Right cardiac atrium (tissue), 5 donors: ENCODE data around the gene VPS33A. TPM values are rescaled to one million over a fixed set of nuclear protein-coding genes. Genes with fewer than 3 reads are reported as not detected.

Source experiments
- ATAC-seq, 2 donors: fragments of 200-7000 bp; cut with Tn5 transposase; one replicate each; pipeline versions ENCODE4 v1.8.0 to v1.9.1; 2020; ENCODE audit warnings: moderate library complexity in 2 of 2, mild to moderate bottlenecking in 1 of 2
- DNase-seq, 3 donors: peaks; one replicate each; pipeline ENCODE4 v3.0.0-alpha.2; 2020
- H3K27ac ChIP-seq: one replicate; pipeline ENCODE4 v1.5.1; 2013; ENCODE audit warnings: mild to moderate bottlenecking, low read length, control low read depth, moderate library complexity
- H3K27me3 ChIP-seq: one replicate; pipeline ENCODE4 v1.6.1; 2013; ENCODE audit not compliant: control insufficient read depth, insufficient read depth
- H3K4me1 ChIP-seq: one replicate; pipeline ENCODE4 v1.6.1; 2013; ENCODE audit warnings: low read length; ENCODE audit not compliant: control insufficient read depth, insufficient read depth
- H3K4me3 ChIP-seq: one replicate; pipeline ENCODE4 v1.5.1; 2013; ENCODE audit warnings: low read length, control low read depth
- H3K9me3 ChIP-seq: one replicate; pipeline ENCODE4 v1.6.1; 2013; ENCODE audit warnings: low read length; ENCODE audit not compliant: control insufficient read depth
- WGBS: extraction: QIAGEN DNeasy Blood & Tissue Kit; methylation state at CpG from one replicate; pipeline ENCODE4 v1.1.7; 2013; 5-methylcytosine and 5-hydroxymethylcytosine counted together
- intact Hi-C, 4 donors: fragments of 100-400 bp; cut with DNase I; formaldehyde crosslinking; loops; one replicate each; pipeline versions ENCODE4 v1.11.0 to v1.14.0; 2022 to 2023
- long read RNA-seq, 4 donors: library from polyadenylated mRNA; unstranded; transcript quantifications; one replicate each; pipeline ENCODE4 v2.0.0, GENCODE V29; 2020 to 2021
- polyA plus RNA-seq: library from polyadenylated mRNA; stranded (reverse); fragments of 200-250 nt; gene quantifications from one replicate; pipeline ENCODE4 v1.2.3, GENCODE V29; 2013
- total RNA-seq, 4 donors: library from RNA; stranded (reverse); fragmentation: NEBNext Ultra II Directional; extraction: Animal tissue kit (Norgen Biotek cat#: 25700); gene quantifications; one replicate each; pipeline ENCODE4 v1.2.1, GENCODE V29; 2021
- donor health status: healthy with polysubstance abuse.
- donor health status: DM: no; HTN: yes; CAD: no.
- donor health status: DM: no; HTN: no; CAD: no.
- donor health status: DM: no; HTN: yes; CAD: no; lungs with severe emphysema.
- donor health status: DM: yes; HTN: yes; CAD: no.

The VPS33A gene
- total RNA-seq (10 to 100 TPM in 3 of 4 donors, 1 to 10 TPM in 1; 7.8 to 15.2 (median 12.7) TPM), polyA plus RNA-seq (7.3 TPM)
- long read RNA-seq, donor 1, full-length matches to known transcripts, result 24 of 36 reads
- long read RNA-seq, donor 1, partial matches to known transcripts, result 3 of 36 reads
- long read RNA-seq, donor 1, other reads (novel, unspliced or antisense), result 9 of 36 reads
- long read RNA-seq, donor 2, full-length matches to known transcripts, result 12 of 14 reads
- long read RNA-seq, donor 2, partial matches to known transcripts, result 2 of 14 reads
- long read RNA-seq, donor 2, other reads (novel, unspliced or antisense), result 0 of 14 reads
- long read RNA-seq, donor 3, full-length matches to known transcripts, result 58 of 69 reads
- long read RNA-seq, donor 3, partial matches to known transcripts, result 4 of 69 reads
- long read RNA-seq, donor 3, other reads (novel, unspliced or antisense), result 7 of 69 reads
- long read RNA-seq, donor 4, full-length matches to known transcripts, result 17 of 18 reads
- long read RNA-seq, donor 4, partial matches to known transcripts, result 0 of 18 reads
- long read RNA-seq, donor 4, other reads (novel, unspliced or antisense), result 1 of 18 reads

DNA sequence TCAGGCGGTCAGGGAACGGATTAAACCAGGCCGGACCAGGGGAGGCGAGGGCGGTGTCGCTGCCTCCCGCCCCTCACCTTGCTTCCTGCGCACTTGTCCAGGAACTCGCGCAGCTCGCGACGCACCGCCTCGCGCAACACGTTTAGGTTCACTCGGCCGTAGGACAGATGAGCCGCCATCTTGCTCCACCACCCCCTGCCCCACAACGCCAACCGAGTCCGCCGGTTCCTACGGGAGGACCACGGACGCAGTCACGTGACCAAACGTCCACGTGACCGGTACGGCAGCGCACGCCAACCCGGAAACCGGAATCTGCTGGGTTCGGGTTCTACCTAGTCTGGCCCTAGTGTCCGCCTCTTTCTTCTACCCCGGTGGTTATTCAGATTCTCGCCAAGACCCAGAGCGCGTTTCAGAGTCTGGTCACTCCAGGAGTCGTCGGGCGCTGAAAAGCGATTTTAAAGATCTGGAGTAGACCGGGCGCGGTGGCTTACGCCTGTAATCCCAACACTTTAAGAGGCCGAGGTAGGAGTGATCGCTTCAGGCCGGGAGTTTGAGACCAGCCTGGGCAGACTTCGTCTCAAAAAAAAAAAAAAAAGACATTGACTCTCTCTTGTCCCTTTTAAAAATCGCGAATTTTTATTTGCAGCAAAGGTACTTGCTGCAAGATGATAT lies at the start of gene VPS33A:
Gene VPS33A (minus strand): TSS at position 265 of the 672 bp plus-strand sequence. CDS start 86 bp downstream, at position 179.
- Histone ChIP-seq H3K4me3 (peak within 1 kb of the TSS; percentile 49), H3K4me1 (no peaks in the 10 kb centered on the region), H3K27me3 (no peaks in the 10 kb centered on the region), H3K9me3 (no peaks in the 10 kb centered on the region), H3K27ac (peak within 1 kb of the TSS; percentile 50)
- WGBS, result under 1% methylated on average over 56 of the region's 56 CpGs
- peak; percentile 97 to 99 for ATAC-seq
- intact Hi-C loops, result no loop called here
- peak; percentile 97 to 99 (median 99) for DNase-seq

DNA sequence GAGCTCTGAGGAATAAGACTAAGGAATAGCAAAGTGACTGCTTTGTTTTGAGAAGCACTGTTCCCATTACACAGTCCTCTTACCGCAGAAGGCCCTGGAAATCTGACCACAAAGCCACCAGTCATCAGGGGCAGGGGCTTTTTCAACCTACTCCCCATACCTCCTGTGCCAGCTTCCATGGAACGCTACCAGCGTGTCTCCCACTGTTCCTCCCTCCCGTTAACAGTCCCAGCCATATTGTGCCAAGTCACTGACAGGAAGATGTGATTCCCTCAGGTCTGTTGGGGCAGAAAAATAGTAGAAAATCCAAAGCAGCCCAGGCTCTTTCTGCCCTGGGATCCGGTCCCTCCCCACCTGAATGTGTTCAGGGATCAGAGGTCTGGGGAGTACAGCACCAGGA lies 46.6 kb upstream of the VPS33A start:
- Histone ChIP-seq H3K27me3 (no peaks in the 10 kb centered on the region), H3K9me3 (no peaks in the 10 kb centered on the region), H3K4me3 (no peak overlapping the region), H3K4me1 (no peaks in the 10 kb centered on the region), H3K27ac (no peak overlapping the region)
- no peak for ATAC-seq
- WGBS, result 93% methylated on average over 5 of the region's 5 CpGs
- no peak for DNase-seq
- intact Hi-C loops, result no loop called here

DNA sequence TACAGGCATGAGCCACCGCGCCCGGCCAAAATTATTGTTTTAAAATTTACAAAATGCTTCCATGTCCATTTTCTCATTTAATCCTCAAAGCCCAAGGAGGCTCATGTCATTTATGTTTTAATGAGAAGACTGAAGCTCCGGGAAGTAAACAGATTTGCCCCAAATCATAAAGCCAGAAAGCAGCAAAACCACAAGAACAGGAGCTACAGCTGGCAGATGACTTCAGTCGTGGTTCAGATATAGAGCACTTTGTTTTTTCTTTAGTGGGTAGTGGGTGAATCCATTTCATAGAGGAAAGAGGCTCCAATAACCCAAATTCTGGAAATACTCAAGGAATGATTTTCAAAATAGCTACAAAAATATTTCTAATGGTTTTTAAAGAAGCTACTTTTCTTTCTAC lies 45.4 kb upstream of the VPS33A start:
- DNase-seq (no peak), ATAC-seq (no peak)
- Histone ChIP-seq H3K9me3 (no peaks in the 10 kb centered on the region), H3K27ac (no peak overlapping the region), H3K4me1 (no peaks in the 10 kb centered on the region), H3K4me3 (no peak overlapping the region), H3K27me3 (no peaks in the 10 kb centered on the region)
- 91% methylated on average over 5 of the region's 5 CpGs for WGBS
- intact Hi-C loops, result no loop called here

DNA sequence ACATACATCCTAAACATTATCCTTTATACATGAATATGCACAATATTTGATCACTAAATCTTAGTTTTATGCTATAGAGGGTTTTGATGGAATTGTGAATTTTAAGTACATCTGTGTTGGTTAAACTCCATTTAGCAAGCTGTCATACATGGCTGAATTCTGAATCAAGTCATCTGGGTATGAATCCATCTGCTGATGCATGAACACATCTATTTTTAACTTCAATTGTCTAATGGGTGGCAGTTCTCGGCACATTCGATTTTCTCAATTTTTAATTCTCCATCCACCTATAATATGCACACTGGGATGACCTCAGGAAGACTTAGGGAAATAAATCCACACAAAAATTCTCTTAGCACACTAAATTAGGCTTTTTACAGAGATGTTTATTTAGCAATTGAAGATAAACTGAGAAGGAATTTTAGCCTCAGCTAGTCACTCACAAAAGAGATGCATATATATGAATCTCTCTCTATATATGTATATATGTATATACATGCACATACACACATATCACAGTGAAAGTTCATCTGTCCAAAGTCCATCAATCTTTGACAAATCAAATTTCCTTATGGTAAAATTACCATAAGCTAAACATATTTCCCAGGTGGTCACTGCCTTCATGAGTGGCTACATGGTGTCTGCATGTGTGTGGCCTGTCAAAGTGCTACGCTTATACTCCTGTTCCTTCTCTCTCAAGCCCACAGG lies 44.5 kb upstream of the VPS33A start:
- DNase-seq (no peak), ATAC-seq (no peak)
- Histone ChIP-seq H3K9me3 (no peaks in the 10 kb centered on the region), H3K4me1 (no peaks in the 10 kb centered on the region), H3K27ac (no peak overlapping the region), H3K27me3 (no peaks in the 10 kb centered on the region), H3K4me3 (no peak overlapping the region)
- intact Hi-C loops, result no loop called here
- WGBS, result 82% methylated on average over 3 of the region's 3 CpGs

DNA sequence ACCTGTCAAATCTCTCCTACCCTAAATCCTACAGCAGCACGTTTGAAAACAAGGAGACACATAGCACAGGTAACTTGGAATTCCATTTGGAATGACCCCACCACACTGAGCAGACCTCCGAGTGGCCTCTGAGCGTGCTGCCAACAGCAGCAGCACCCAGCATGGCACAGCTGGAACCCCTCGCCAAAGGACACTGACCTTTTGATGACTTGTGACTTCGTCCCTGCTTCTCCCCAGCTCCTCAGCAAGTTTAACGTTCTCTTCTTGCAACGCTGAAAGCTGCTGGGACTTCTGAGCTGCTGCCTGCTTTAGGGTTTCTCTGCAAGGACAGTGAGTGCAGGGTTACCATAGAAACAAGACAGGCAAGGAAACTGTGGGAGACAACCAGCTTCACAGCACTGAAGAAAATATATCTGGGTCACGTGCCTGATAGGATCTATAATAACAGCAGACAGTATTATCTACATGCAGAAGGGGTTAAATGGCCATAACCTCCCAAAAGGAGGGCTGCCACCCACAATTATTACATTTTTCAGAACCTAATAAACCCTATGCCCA lies 43.3 kb upstream of the VPS33A start:
- H3K4me3 ChIP-seq, result no peak overlapping the region
- no peaks in the 10 kb centered on the region for H3K4me1 ChIP-seq
- ATAC-seq, result no peak
- H3K27me3 ChIP-seq, result no peaks in the 10 kb centered on the region
- no peaks in the 10 kb centered on the region for H3K9me3 ChIP-seq
- intact Hi-C loops, result no loop called here
- 77% methylated on average over 8 of the region's 8 CpGs for WGBS
- no peak overlapping the region for H3K27ac ChIP-seq
- no peak for DNase-seq

DNA sequence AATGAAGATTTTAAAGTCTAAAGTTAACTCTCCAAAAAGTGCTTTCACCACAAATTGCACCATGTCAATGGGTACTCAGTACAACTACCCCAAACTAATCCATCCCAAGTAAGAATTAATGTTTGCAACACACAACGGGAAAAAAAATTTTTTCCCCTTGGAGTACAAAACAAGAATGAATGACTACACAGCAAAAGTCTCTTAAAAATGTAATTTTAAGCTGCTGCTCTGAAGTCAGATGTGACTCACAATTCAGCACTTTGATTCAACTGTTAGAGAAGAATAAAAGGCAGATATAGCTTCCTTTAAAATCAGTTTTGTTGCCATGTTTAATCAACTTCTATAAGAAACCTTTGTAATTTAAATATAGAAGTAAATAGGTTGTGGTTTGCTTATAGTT lies 42.5 kb upstream of the VPS33A start:
- no peak overlapping the region for H3K4me3 ChIP-seq
- no peak overlapping the region for H3K27ac ChIP-seq
- no peaks in the 10 kb centered on the region for H3K4me1 ChIP-seq
- H3K27me3 ChIP-seq, result no peaks in the 10 kb centered on the region
- H3K9me3 ChIP-seq, result no peaks in the 10 kb centered on the region
- 93% methylated on average over 1 of the region's 1 CpG for WGBS
- ATAC-seq (no peak), DNase-seq (no peak)
- intact Hi-C loops, result no loop called here

DNA sequence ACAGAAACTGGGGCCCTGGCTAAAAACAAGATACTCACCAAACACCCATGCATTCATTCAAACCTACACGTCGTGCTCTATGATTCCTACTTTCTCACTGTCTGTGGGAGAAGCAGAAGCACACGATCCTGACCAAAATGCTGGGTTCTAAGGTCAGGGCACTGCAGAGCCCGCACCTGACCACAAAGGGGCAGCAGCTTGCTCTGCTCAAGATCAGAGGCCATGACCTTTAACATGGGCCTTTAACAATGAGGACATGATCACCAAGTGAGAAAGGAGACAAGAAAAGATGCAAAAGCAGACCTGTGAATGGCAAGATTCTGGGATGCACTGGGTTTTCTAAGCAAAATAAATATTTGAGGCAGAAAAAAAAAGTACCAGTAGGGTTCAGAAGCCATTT lies 40.1 kb upstream of the VPS33A start:
- Histone ChIP-seq H3K27ac (no peak overlapping the region), H3K9me3 (no peaks in the 10 kb centered on the region), H3K4me1 (no peaks in the 10 kb centered on the region), H3K4me3 (no peak overlapping the region), H3K27me3 (no peaks in the 10 kb centered on the region)
- WGBS, result 72% methylated on average over 4 of the region's 4 CpGs
- ATAC-seq (no peak), DNase-seq (no peak)
- intact Hi-C loops, result no loop called here

DNA sequence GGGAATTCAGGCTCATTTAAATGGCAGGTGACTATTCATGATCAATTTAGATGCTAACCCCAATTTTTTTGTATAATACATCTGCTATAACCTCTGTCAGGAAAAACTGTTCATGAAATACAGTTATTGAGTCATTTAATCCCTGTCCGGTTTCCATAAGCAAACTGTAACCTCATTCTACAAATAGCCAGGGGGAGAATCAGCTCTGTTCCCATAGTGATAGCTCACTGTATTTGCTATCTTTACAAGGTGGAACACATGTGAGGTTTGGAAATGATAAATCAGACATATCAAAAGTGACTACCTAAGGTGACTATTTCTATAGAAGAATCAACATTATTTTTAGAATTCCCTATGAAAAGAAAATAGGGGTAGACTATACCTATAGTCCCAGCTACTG lies 38.6 kb upstream of the VPS33A start:
- Histone ChIP-seq H3K4me3 (no peak overlapping the region), H3K27me3 (no peaks in the 10 kb centered on the region), H3K4me1 (no peaks in the 10 kb centered on the region), H3K9me3 (no peaks in the 10 kb centered on the region), H3K27ac (no peak overlapping the region)
- 88% methylated on average over 1 of the region's 1 CpG for WGBS
- no peak for ATAC-seq
- DNase-seq, result no peak
- intact Hi-C loops, result no loop called here

DNA sequence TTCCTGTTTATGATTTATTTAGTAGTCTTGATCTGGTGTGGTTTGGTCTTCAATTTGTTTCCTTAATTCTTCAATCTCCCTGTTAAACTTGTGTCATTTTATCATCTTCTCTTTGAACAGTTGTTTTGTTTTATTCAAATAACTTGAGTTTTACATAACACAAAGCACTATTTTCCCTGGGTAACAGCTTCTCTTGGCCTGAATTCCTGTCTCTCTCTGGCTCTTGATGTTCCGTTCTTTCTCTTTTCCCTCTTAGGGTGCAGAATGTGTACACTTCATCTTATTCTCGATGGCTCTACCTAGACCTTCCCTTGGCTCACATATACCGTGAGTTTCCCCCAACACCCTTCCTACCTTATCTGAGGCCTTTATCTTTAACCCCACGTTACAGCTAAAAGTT lies 36.8 kb upstream of the VPS33A start:
- Histone ChIP-seq H3K4me1 (no peaks in the 10 kb centered on the region), H3K4me3 (no peak overlapping the region), H3K27ac (no peak overlapping the region), H3K27me3 (no peaks in the 10 kb centered on the region), H3K9me3 (no peaks in the 10 kb centered on the region)
- WGBS, result 77% methylated on average over 4 of the region's 4 CpGs
- ATAC-seq, result no peak
- no peak for DNase-seq
- intact Hi-C loops, result no loop called here

DNA sequence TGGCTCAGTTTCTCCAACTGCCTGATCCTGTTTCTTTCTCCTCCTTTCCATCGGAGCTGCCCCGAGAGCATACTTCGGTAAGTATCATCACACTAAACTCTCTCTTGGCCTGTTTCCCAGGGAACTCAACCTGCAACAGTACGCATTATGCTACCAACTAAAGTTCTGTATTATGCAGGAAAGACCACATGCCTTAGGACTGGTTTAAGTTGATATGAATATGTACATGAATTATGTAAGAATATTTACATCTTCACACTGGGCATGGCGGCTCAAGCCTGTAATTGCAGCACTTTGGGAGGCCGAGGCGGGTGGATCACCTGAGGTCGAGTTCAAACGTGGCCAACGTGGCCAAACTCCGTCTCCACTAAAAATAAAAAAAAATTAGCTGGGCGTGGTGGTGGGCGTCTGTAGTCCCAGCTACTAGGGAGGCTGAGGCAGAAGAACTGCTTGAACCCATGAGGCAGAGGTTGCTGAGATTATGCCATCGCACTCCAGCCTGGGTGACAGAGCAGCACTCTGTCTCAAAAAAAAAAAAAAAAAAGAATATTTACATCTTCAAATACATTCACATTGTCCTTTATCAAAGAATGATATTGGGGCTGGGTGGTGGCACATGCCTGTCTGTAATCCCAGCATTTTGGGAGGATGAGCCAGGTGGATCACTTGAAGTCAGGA lies 31.9 kb upstream of the VPS33A start:
- no peak overlapping the region for H3K27ac ChIP-seq
- intact Hi-C loops, result no loop called here
- no peak overlapping the region for H3K4me3 ChIP-seq
- no peaks in the 10 kb centered on the region for H3K9me3 ChIP-seq
- no peak for ATAC-seq
- H3K27me3 ChIP-seq, result no peaks in the 10 kb centered on the region
- 95% methylated on average over 14 of the region's 14 CpGs for WGBS
- DNase-seq, result no peak
- H3K4me1 ChIP-seq, result no peaks in the 10 kb centered on the region
